Endothelial cell of umbilical vein (primary cell): ENCODE results near the gene BABAM2. TPM values are rescaled to one million over a fixed set of nuclear protein-coding genes. Genes with fewer than 3 reads are reported as not detected.

Experiments
- BruUV-seq: library from RNA; stranded (reverse); fragments of 400-500 nt; replicated peaks from 2 replicates; lab custom pipeline; 2021; lab: Mats Ljungman, UMichigan
- CTCF ChIA-PET: fragments of 300-600, 350-600 bp; sonication (Branson Sonifier 250); formaldehyde crosslinking; loops from one replicate; lab custom pipeline; 2021; ENCODE audit warnings: antibody characterized with exemption, inconsistent platforms; lab: Charles Lee
- POLR2A ChIA-PET: fragments of 300-600, 350-600 bp; sonication (Branson Sonifier 250); formaldehyde crosslinking; loops from one replicate; lab custom pipeline; 2021; ENCODE audit warnings: antibody characterized with exemption, inconsistent platforms; lab: Charles Lee
- DNase-seq: peaks from one replicate; pipeline ENCODE4 v3.0.0-alpha.2; 2011; ENCODE audit warnings: low read depth, low spot score
- FAIRE-seq: peaks from 2 replicates; lab custom pipeline; 2011; peaks lifted over from hg19 to GRCh38; lab: Jason Lieb, UNC
- H2AFZ ChIP-seq: 2 replicates; pipeline ENCODE4 v1.6.0; 2012; ENCODE audit warnings: low read depth, low read length, control low read depth, inconsistent platforms
- H3K27ac ChIP-seq: 2 replicates; pipeline ENCODE4 v1.5.1; 2011; ENCODE audit warnings: low read depth, mild to moderate bottlenecking, control low read depth, low read length, moderate library complexity; ENCODE audit not compliant: insufficient read depth
- H3K27me3 ChIP-seq, 2 experiments: 2 replicates each; pipeline versions ENCODE4 v1.6.0 to v1.6.1; 2011; ENCODE audit warnings: low read length in 2 of 2, mixed read lengths in 1 of 2; ENCODE audit not compliant: control insufficient read depth in 2 of 2, insufficient read depth in 2 of 2
- H3K36me3 ChIP-seq, 2 experiments: 2 replicates in 1 of 2; 3 replicates in 1 of 2; pipeline ENCODE4 v1.5.1; 2011; ENCODE audit warnings: low read length in 2 of 2, mild to moderate bottlenecking in 1 of 2, moderate library complexity in 1 of 2; ENCODE audit not compliant: control insufficient read depth in 2 of 2, insufficient read depth in 2 of 2; ENCODE audit errors: extremely low read depth in 1 of 2
- H3K4me1 ChIP-seq: 3 replicates; pipeline ENCODE4 v1.5.1; 2011; ENCODE audit warnings: mild to moderate bottlenecking, low read length; ENCODE audit not compliant: control insufficient read depth, insufficient read depth; ENCODE audit errors: extremely low read depth
- H3K4me2 ChIP-seq: 2 replicates; pipeline ENCODE4 v1.6.1; 2011; ENCODE audit warnings: low read length, control low read depth, mixed read lengths; ENCODE audit not compliant: insufficient read depth
- H3K4me3 ChIP-seq, 3 experiments: fragments of 200-600 bp in 1 of 3; sonication (generic), shearing (Covaris generic) in 1 of 3; replicated peaks in 1 of 3; 2 replicates each; pipeline ENCODE4 v1.5.1; 2011 to 2016; ENCODE audit warnings: control low read depth in 3 of 3, low read length in 3 of 3, mild to moderate bottlenecking in 2 of 3, inconsistent platforms in 1 of 3, low read depth in 1 of 3, moderate library complexity in 1 of 3; ENCODE audit not compliant: insufficient read depth in 1 of 3
- H3K79me2 ChIP-seq: 2 replicates; pipeline ENCODE4 v1.6.0; 2012; ENCODE audit warnings: low read length, inconsistent platforms; ENCODE audit not compliant: control insufficient read depth, insufficient read depth
- H3K9ac ChIP-seq: replicated peaks from 2 replicates; pipeline ENCODE3; 2011; ENCODE audit warnings: low read length, control low read depth; ENCODE audit not compliant: insufficient read depth; ENCODE audit errors: extremely low read depth
- H3K9me1 ChIP-seq: replicated peaks from 3 replicates; pipeline ENCODE4 v1.6.0; 2011; ENCODE audit warnings: mild to moderate bottlenecking, low read length; ENCODE audit not compliant: control insufficient read depth, insufficient read depth; ENCODE audit errors: extremely low read depth
- H3K9me3 ChIP-seq: replicated peaks from 2 replicates; pipeline ENCODE4 v1.5.1; 2012; ENCODE audit warnings: low read length, inconsistent platforms; ENCODE audit not compliant: control insufficient read depth, insufficient read depth
- H4K20me1 ChIP-seq: replicated peaks from 2 replicates; pipeline ENCODE3; 2011; ENCODE audit warnings: mild to moderate bottlenecking, low read length; ENCODE audit not compliant: control insufficient read depth, insufficient read depth; ENCODE audit errors: extremely low read depth
- CTCF ChIP-seq, 2 donors: IDR thresholded peaks; 1 replicate in 1 of 2; 2 replicates in 1 of 2; pipeline ENCODE4 v1.5.1; 2011; ENCODE audit warnings: low read length in 2 of 2, mild to moderate bottlenecking in 2 of 2, moderate library complexity in 2 of 2, control low read depth in 1 of 2, inconsistent platforms in 1 of 2, low read depth in 1 of 2; ENCODE audit not compliant: insufficient read depth in 1 of 2; ENCODE audit errors: extremely low read depth in 1 of 2
- EZH2 ChIP-seq: IDR thresholded peaks from 2 replicates; pipeline ENCODE4 v1.6.1; 2012; ENCODE audit warnings: borderline replicate concordance, low read depth, mild to moderate bottlenecking, moderate library complexity, low read length, inconsistent platforms; ENCODE audit not compliant: severe bottlenecking
- FOS ChIP-seq: IDR thresholded peaks from 2 replicates; pipeline ENCODE4 v1.6.1; 2011; ENCODE audit warnings: mild to moderate bottlenecking, low read length, moderate library complexity, borderline replicate concordance; ENCODE audit not compliant: insufficient read depth
- GATA2 ChIP-seq: IDR thresholded peaks from 2 replicates; pipeline ENCODE4 v1.7.0; 2011; ENCODE audit warnings: low read depth, mild to moderate bottlenecking, moderate library complexity, mixed read lengths, low read length; ENCODE audit not compliant: insufficient read length, insufficient read depth
- JUN ChIP-seq: IDR thresholded peaks from 2 replicates; pipeline ENCODE4 v1.6.1; 2011; ENCODE audit warnings: borderline replicate concordance, low read depth; ENCODE audit not compliant: insufficient read length, insufficient read depth
- MYC ChIP-seq: IDR thresholded peaks from one replicate; pipeline ENCODE4 v1.6.1; 2011; ENCODE audit warnings: mild to moderate bottlenecking, low read depth, low read length
- POLR2A ChIP-seq: IDR thresholded peaks from 2 replicates; pipeline ENCODE4 v1.6.1; 2012; ENCODE audit warnings: low read depth, mild to moderate bottlenecking, control low read depth, low read length
- POLR2AphosphoS5 ChIP-seq: IDR thresholded peaks from 2 replicates; pipeline ENCODE4 v1.6.1; 2012; ENCODE audit warnings: low read depth, mild to moderate bottlenecking, control low read depth, low read length, moderate library complexity; ENCODE audit not compliant: insufficient read depth
- dilution Hi-C: fragments of 300-500 bp; cut with MboI; formaldehyde crosslinking; loops from one replicate; pipeline ENCODE4 v1.15.0; 2019; ENCODE audit warnings: low sequenced_read_pairs; ENCODE audit not compliant: extremely low pct_ligation_motif_present
- intact Hi-C: fragments of 100-400 bp; cut with micrococcal nuclease; formaldehyde crosslinking; loops from one replicate; pipeline ENCODE4 v1.10.0; 2022
- polyA plus RNA-seq, 4 experiments: library from polyadenylated mRNA; depleted of rRNA in 3 of 4; stranded (reverse) in 3 of 4; unstranded in 1 of 4; fragments of >200 nt; gene quantifications; 2 replicates each; pipeline versions ENCODE4 v1.2.1 to v1.2.3, GENCODE V29; 2011 to 2012; ENCODE audit warnings: missing spikeins in 1 of 4
- total RNA-seq: library from RNA; stranded (reverse); gene quantifications from 2 replicates; pipeline ENCODE4 v1.2.3, GENCODE V29; 2021
- TF ChIP-seq, protein P1 (sequence below): IDR thresholded peaks from 2 replicates; pipeline ENCODE4 v1.6.1; 2011; ENCODE audit not compliant: insufficient read depth, insufficient read length

BABAM2 gene
- total and polyA plus RNA-seq, 2 donors (not counting 3 experiments of a cell fraction or from before 2014, with no cell fraction given) = 19.9 to 27.6 TPM

- no peak for FAIRE-seq
- H3K9me3 ChIP-seq = no peaks in the 10 kb centered on the region
- dilution Hi-C loops = no loop called here
- no peak for DNase-seq
- ChIA-PET CTCF (interaction anchor here (1.7 to 2.0 kb wide), 2 partner anchors 9 to 12 kb away, joined by 4 to 8 read pairs; no protein-coding TSS in a partner anchor), POLR2A (no interaction called here)
- no peak overlapping the region for H3K4me2 ChIP-seq
- H3K27me3 ChIP-seq = no peaks in the 10 kb centered on the region
- no peaks in the 10 kb centered on the region for H3K36me3 ChIP-seq
- peaks cover 14% of the 10 kb centered on the region for H3K4me1 ChIP-seq
- no peaks in the 10 kb centered on the region for H3K79me2 ChIP-seq
- BruUV-seq = no TSS peak
- no peaks in the 10 kb centered on the region for H4K20me1 ChIP-seq
- H3K4me3 ChIP-seq = no peak overlapping the region
- H2AFZ ChIP-seq = no peak overlapping the region
- H3K27ac ChIP-seq = no peak overlapping the region
- TF ChIP-seq CTCF (IDR thresholded peaks at IDR 0.05; ENCODE audit: extremely low read depth in 1 of 2, insufficient read depth in 1 of 2, low read depth in 1 of 2, low read length in 2 of 2) (no peak), POLR2AphosphoS5 (no peak), MYC (no peak), POLR2A (no peak), FOS (no peak), JUN (no peak), GATA2 (no peak), EZH2 (no peak)
- TF ChIP-seq, protein P1, sequence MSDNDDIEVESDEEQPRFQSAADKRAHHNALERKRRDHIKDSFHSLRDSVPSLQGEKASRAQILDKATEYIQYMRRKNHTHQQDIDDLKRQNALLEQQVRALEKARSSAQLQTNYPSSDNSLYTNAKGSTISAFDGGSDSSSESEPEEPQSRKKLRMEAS = no peak
- H3K9ac ChIP-seq = no peak overlapping the region
- no peaks in the 10 kb centered on the region for H3K9me1 ChIP-seq
- intact Hi-C loops = no loop called here
Observed at GRCh38 chr2:28369358-28369757, 478.8 kb downstream of the BABAM2 start.
